H9 (cell line): Measurements from ENCODE around the gene MAP3K10. TPM values are rescaled to one million over a fixed set of nuclear protein-coding genes. Genes with fewer than 3 reads are reported as not detected.

Source experiments
- DNase-seq: peaks from one replicate; pipeline ENCODE4 v3.0.0-alpha.2; 2017
- H2AFZ ChIP-seq: one replicate; pipeline ENCODE4 v1.6.1; 2013; ENCODE audit warnings: mild to moderate bottlenecking, low read length, control low read depth, moderate library complexity
- H2AK5ac ChIP-seq: 2 replicates; pipeline ENCODE4 v1.6.1; 2013; ENCODE audit warnings: low read length, control low read depth, mixed read lengths; ENCODE audit not compliant: insufficient read length
- H2BK120ac ChIP-seq: one replicate; pipeline ENCODE4 v1.6.1; 2013; ENCODE audit warnings: low read depth, mild to moderate bottlenecking, low read length, control low read depth, inconsistent platforms; ENCODE audit not compliant: poor library complexity, severe bottlenecking
- H2BK12ac ChIP-seq: 2 replicates; pipeline ENCODE4 v1.6.1; 2013; ENCODE audit warnings: low read length, control low read depth, mixed read lengths, low read depth; ENCODE audit not compliant: insufficient read length
- H2BK15ac ChIP-seq: 2 replicates; pipeline ENCODE4 v1.6.1; 2013; ENCODE audit warnings: low read depth, low read length, control low read depth
- H2BK20ac ChIP-seq: one replicate; pipeline ENCODE4 v1.6.1; 2013; ENCODE audit warnings: low read depth, mild to moderate bottlenecking, low read length, control low read depth, inconsistent platforms; ENCODE audit not compliant: poor library complexity, severe bottlenecking
- H2BK5ac ChIP-seq: 2 replicates; pipeline ENCODE4 v1.6.1; 2013; ENCODE audit warnings: low read length, control low read depth, mixed read lengths; ENCODE audit not compliant: insufficient read length
- H3K14ac ChIP-seq: 2 replicates; pipeline ENCODE4 v1.6.1; 2013; ENCODE audit warnings: low read length, control low read depth; ENCODE audit not compliant: insufficient read depth
- H3K18ac ChIP-seq: 2 replicates; pipeline ENCODE4 v1.6.1; 2013; ENCODE audit warnings: low read depth, mild to moderate bottlenecking, mixed read lengths, low read length, control low read depth; ENCODE audit not compliant: insufficient read length
- H3K23ac ChIP-seq: 2 replicates; pipeline ENCODE4 v1.6.1; 2013; ENCODE audit warnings: low read length, control low read depth, mixed read lengths, low read depth; ENCODE audit not compliant: insufficient read length
- H3K23me2 ChIP-seq: 2 replicates; pipeline ENCODE4 v1.6.1; 2013; ENCODE audit warnings: low read depth, mild to moderate bottlenecking, mixed read lengths, low read length, control low read depth; ENCODE audit not compliant: insufficient read length, poor library complexity, severe bottlenecking
- H3K27ac ChIP-seq: 2 replicates; pipeline ENCODE4 v1.5.1; 2013; ENCODE audit warnings: low read length, control low read depth, mixed read lengths, low read depth; ENCODE audit not compliant: insufficient read length
- H3K27me3 ChIP-seq: 2 replicates; pipeline ENCODE4 v1.6.1; 2013; ENCODE audit warnings: low read length, control low read depth, inconsistent platforms; ENCODE audit not compliant: insufficient read depth
- H3K4ac ChIP-seq: 2 replicates; pipeline ENCODE4 v1.6.1; 2013; ENCODE audit warnings: low read depth, mild to moderate bottlenecking, control low read depth, inconsistent platforms, low read length, moderate library complexity
- H3K4me1 ChIP-seq: 2 replicates; pipeline ENCODE4 v1.6.1; 2013; ENCODE audit warnings: low read length, control low read depth, inconsistent platforms; ENCODE audit not compliant: insufficient read depth
- H3K4me2 ChIP-seq: 2 replicates; pipeline ENCODE4 v1.6.1; 2013; ENCODE audit warnings: low read length, control low read depth, mixed read lengths; ENCODE audit not compliant: insufficient read length, insufficient read depth
- H3K56ac ChIP-seq: 2 replicates; pipeline ENCODE4 v1.6.1; 2013; ENCODE audit warnings: low read depth, mild to moderate bottlenecking, mixed read lengths, low read length, control low read depth; ENCODE audit not compliant: insufficient read length
- H3K79me1 ChIP-seq: 2 replicates; pipeline ENCODE4 v1.6.1; 2013; ENCODE audit warnings: low read depth, mild to moderate bottlenecking, moderate library complexity, low read length, control low read depth, inconsistent platforms; ENCODE audit not compliant: insufficient read depth, poor library complexity, severe bottlenecking
- H3K79me2 ChIP-seq: 2 replicates; pipeline ENCODE4 v1.6.1; 2013; ENCODE audit warnings: low read length, control low read depth, inconsistent platforms; ENCODE audit not compliant: insufficient read depth
- H3K9ac ChIP-seq: 2 replicates; pipeline ENCODE4 v1.6.1; 2013; ENCODE audit warnings: low read length, control low read depth, mixed read lengths; ENCODE audit not compliant: insufficient read length; ENCODE audit errors: extremely low read depth
- H3K9me3 ChIP-seq: one replicate; pipeline ENCODE4 v1.6.1; 2013; ENCODE audit warnings: low read depth, low read length, inconsistent platforms; ENCODE audit not compliant: control insufficient read depth
- H3T11ph ChIP-seq: one replicate; pipeline ENCODE4 v1.6.1; 2013; ENCODE audit warnings: mild to moderate bottlenecking, low read length, control low read depth, inconsistent platforms
- H4K20me1 ChIP-seq: one replicate; pipeline ENCODE4 v1.6.1; 2013; ENCODE audit not compliant: control insufficient read depth, insufficient read length, insufficient read depth
- H4K5ac ChIP-seq: 2 replicates; pipeline ENCODE4 v1.6.1; 2013; ENCODE audit warnings: low read depth, mild to moderate bottlenecking, mixed read lengths, low read length, control low read depth; ENCODE audit not compliant: insufficient read length
- H4K8ac ChIP-seq: replicated peaks from 2 replicates; pipeline ENCODE4 v1.6.1; 2013; ENCODE audit warnings: low read length, control low read depth, mixed read lengths, low read depth; ENCODE audit not compliant: insufficient read length
- H4K91ac ChIP-seq: 2 replicates; pipeline ENCODE4 v1.6.1; 2013; ENCODE audit warnings: low read depth, mild to moderate bottlenecking, moderate library complexity, mixed read lengths, low read length, control low read depth; ENCODE audit not compliant: insufficient read length
- H3K27ac Mint-ChIP-seq, 3 experiments: 2 replicates in 2 of 3; 3 replicates in 1 of 3; pipeline ENCODE4 v1.8.0; 2020 to 2021; ENCODE audit warnings: mixed read lengths in 3 of 3, mild to moderate bottlenecking in 1 of 3, moderate library complexity in 1 of 3
- H3K27me3 Mint-ChIP-seq: 2 replicates; pipeline ENCODE4 v1.8.0; 2021; ENCODE audit warnings: low read depth, mild to moderate bottlenecking, moderate library complexity, mixed read lengths
- H3K36me3 Mint-ChIP-seq, 3 experiments: 2 replicates in 2 of 3; 3 replicates in 1 of 3; pipeline ENCODE4 v1.8.0; 2020 to 2021; ENCODE audit warnings: low read depth in 3 of 3, mixed read lengths in 3 of 3; ENCODE audit not compliant: insufficient read depth in 1 of 3
- H3K4me1 Mint-ChIP-seq, 2 experiments: 2 replicates each; pipeline ENCODE4 v1.8.0; 2020; ENCODE audit warnings: mixed read lengths in 2 of 2
- H3K4me3 Mint-ChIP-seq, 2 experiments: 2 replicates in 1 of 2; 3 replicates in 1 of 2; pipeline ENCODE4 v1.8.0; 2020 to 2021; ENCODE audit warnings: mild to moderate bottlenecking in 2 of 2, mixed read lengths in 2 of 2, moderate library complexity in 1 of 2
- H3K9me3 Mint-ChIP-seq, 2 experiments: 2 replicates in 1 of 2; 3 replicates in 1 of 2; pipeline ENCODE4 v1.8.0; 2020; ENCODE audit warnings: mild to moderate bottlenecking in 2 of 2, mixed read lengths in 2 of 2, moderate library complexity in 1 of 2
- CTCF ChIP-seq: fragments of 200-600 bp; sonication (generic); conservative IDR thresholded peaks from 3 replicates; pipeline ENCODE4 v1.8.0; 2021; ENCODE audit warnings: antibody characterized with exemption, mild to moderate bottlenecking
- WGBS: extraction: QIAGEN DNeasy Blood & Tissue Kit; methylation state at CpG from one replicate; pipeline ENCODE4 v1.1.7; 2013; ENCODE audit warnings: missing lambda C conversion rate, low lambda C conversion rate, mixed read lengths; ENCODE audit not compliant: insufficient read length; ENCODE audit errors: extremely low coverage; 5-methylcytosine and 5-hydroxymethylcytosine counted together
- total RNA-seq: library from RNA; stranded (reverse); gene quantifications from 2 replicates; pipeline ENCODE4 v1.2.1, GENCODE V29; 2021

The MAP3K10 gene
- total RNA-seq, 1 experiment from 2014 or later: 19.0 TPM

- no peaks in the 10 kb centered on the region for H3K79me1 ChIP-seq
- Mint-ChIP-seq H3K27me3 (peaks cover 9% of the 10 kb centered on the region), H3K9me3 (no peaks in the 10 kb centered on the region), H3K36me3 (peaks cover 0 to 4% (median 0%) of the 10 kb centered on the region in 3 experiments; a peak in 1 of 7 replicates), H3K4me3 (no peak overlapping the region), H3K27ac (no peak overlapping the region), H3K4me1 (peaks cover 19% of the 10 kb centered on the region in 2 experiments)
- H3K79me2 ChIP-seq: no peaks in the 10 kb centered on the region
- H3K18ac ChIP-seq: no peak overlapping the region
- no peak overlapping the region for H4K5ac ChIP-seq
- no peak overlapping the region for H3T11ph ChIP-seq
- peaks cover 2% of the 10 kb centered on the region; the same call in 1 of the 2 replicates for H3K4me1 ChIP-seq
- no peak overlapping the region for H2AK5ac ChIP-seq
- H2BK15ac ChIP-seq: no peak overlapping the region
- no peaks in the 10 kb centered on the region for H4K20me1 ChIP-seq
- H3K27me3 ChIP-seq: no peaks in the 10 kb centered on the region
- DNase-seq: no peak
- no peak overlapping the region for H3K4ac ChIP-seq
- H2BK5ac ChIP-seq: no peak overlapping the region
- no peak overlapping the region for H3K4me2 ChIP-seq
- H3K23ac ChIP-seq: no peak overlapping the region
- no peak overlapping the region for H3K56ac ChIP-seq
- no peak overlapping the region for H2BK120ac ChIP-seq
- no peak overlapping the region for H2AFZ ChIP-seq
- no peak overlapping the region for H4K8ac ChIP-seq
- no peak overlapping the region for H2BK12ac ChIP-seq
- H3K14ac ChIP-seq: no peak overlapping the region
- H2BK20ac ChIP-seq: no peak overlapping the region
- H3K9me3 ChIP-seq: no peaks in the 10 kb centered on the region
- H4K91ac ChIP-seq: no peak overlapping the region
- no peak overlapping the region for H3K27ac ChIP-seq
- H3K23me2 ChIP-seq: peaks cover under 1% of the 10 kb centered on the region
- TF ChIP-seq CTCF: no peak
- no CpG with 5 or more reads among the region's 3 CpGs for WGBS
- no peak overlapping the region for H3K9ac ChIP-seq
Measured at GRCh38 chr19:40229484-40229883, 38.3 kb downstream of the MAP3K10 start.
